Keratinocyte (primary cell): ENCODE results near the gene PCK2. TPM values are rescaled to one million over a fixed set of nuclear protein-coding genes. Genes with fewer than 3 reads are reported as not detected.

ENCODE experiments used
- DNase-seq: peaks from one replicate; pipeline ENCODE4 v3.0.0-alpha.2; 2011; ENCODE audit warnings: low read depth, missing footprints, low spot score
- FAIRE-seq: peaks from 2 replicates; lab custom pipeline; 2011; peaks lifted over from hg19 to GRCh38; lab: Jason Lieb, UNC
- H2AFZ ChIP-seq: 2 replicates; pipeline ENCODE4 v1.6.0; 2012; ENCODE audit warnings: low read length, control low read depth, inconsistent platforms; ENCODE audit not compliant: control insufficient read depth
- H3K27ac ChIP-seq: 2 replicates; pipeline ENCODE4 v1.5.1; 2011; ENCODE audit warnings: low read length; ENCODE audit not compliant: control insufficient read depth, insufficient read depth
- H3K27me3 ChIP-seq: 3 replicates; pipeline ENCODE4 v1.6.0; 2011; ENCODE audit warnings: low read length; ENCODE audit not compliant: control insufficient read depth, insufficient read depth; ENCODE audit errors: extremely low read depth
- H3K36me3 ChIP-seq, 2 experiments: 2 replicates in 1 of 2; 3 replicates in 1 of 2; pipeline ENCODE4 v1.5.1; 2011; ENCODE audit warnings: low read length in 2 of 2, mild to moderate bottlenecking in 1 of 2; ENCODE audit not compliant: control insufficient read depth in 2 of 2, insufficient read depth in 2 of 2; ENCODE audit errors: extremely low read depth in 1 of 2
- H3K4me1 ChIP-seq: 3 replicates; pipeline ENCODE4 v1.5.1; 2011; ENCODE audit warnings: low read length; ENCODE audit not compliant: control insufficient read depth, insufficient read depth; ENCODE audit errors: extremely low read depth
- H3K4me2 ChIP-seq: 3 replicates; pipeline ENCODE4 v1.6.0; 2011; ENCODE audit warnings: low read depth, low read length; ENCODE audit not compliant: control insufficient read depth, insufficient read depth; ENCODE audit errors: extremely low read depth
- H3K4me3 ChIP-seq, 3 experiments: fragments of 200-600 bp in 1 of 3; sonication (generic) in 1 of 3; 2 replicates in 2 of 3; 3 replicates in 1 of 3; pipeline ENCODE4 v1.5.1; 2011 to 2016; ENCODE audit warnings: low read length in 3 of 3, mild to moderate bottlenecking in 3 of 3, control low read depth in 2 of 3, inconsistent platforms in 1 of 3, low read depth in 1 of 3, mixed read lengths in 1 of 3, mixed run types in 1 of 3, moderate library complexity in 1 of 3; ENCODE audit not compliant: control insufficient read depth in 2 of 3, insufficient read depth in 2 of 3; ENCODE audit errors: extremely low read depth in 1 of 3
- H3K79me2 ChIP-seq: 2 replicates; pipeline ENCODE4 v1.6.0; 2012; ENCODE audit warnings: low read length; ENCODE audit not compliant: control insufficient read depth, insufficient read depth
- H3K9ac ChIP-seq: 3 replicates; pipeline ENCODE4 v1.6.0; 2011; ENCODE audit warnings: low read length; ENCODE audit not compliant: control insufficient read depth, insufficient read depth; ENCODE audit errors: extremely low read depth
- H3K9me1 ChIP-seq: 3 replicates; pipeline ENCODE4 v1.6.0; 2011; ENCODE audit warnings: low read length; ENCODE audit not compliant: control insufficient read depth, insufficient read depth; ENCODE audit errors: extremely low read depth
- H3K9me3 ChIP-seq: 2 replicates; pipeline ENCODE4 v1.5.1; 2012; ENCODE audit warnings: low read depth, low read length; ENCODE audit not compliant: control insufficient read depth
- H4K20me1 ChIP-seq: 3 replicates; pipeline ENCODE4 v1.6.0; 2011; ENCODE audit warnings: low read length; ENCODE audit not compliant: control insufficient read depth, insufficient read depth; ENCODE audit errors: extremely low read depth
- EZH2 ChIP-seq: IDR thresholded peaks from one replicate; pipeline ENCODE4 v1.6.1; 2012; ENCODE audit warnings: inconsistent platforms, mild to moderate bottlenecking, low read length, moderate library complexity
- dilution Hi-C: fragments of 300-500 bp; cut with MboI; formaldehyde crosslinking; loops from one replicate; pipeline ENCODE4 v1.7.0; 2020; ENCODE audit warnings: low sequenced_read_pairs; ENCODE audit not compliant: extremely low pct_ligation_motif_present
- polyA plus RNA-seq, 5 experiments: library from polyadenylated mRNA; depleted of rRNA in 3 of 5; stranded (reverse) in 3 of 5; stranded (forward) in 1 of 5; unstranded in 1 of 5; fragments of >200 nt; gene quantifications; 1 replicate in 1 of 5; 2 replicates in 3 of 5; 3 replicates in 1 of 5; pipeline versions ENCODE4 v1.2.1 to v1.2.3, GENCODE V29; 2011 to 2012; ENCODE audit warnings: missing spikeins in 2 of 5, low read depth in 1 of 5, low replicate concordance in 1 of 5
- TF ChIP-seq, protein P1 (sequence below), 3 experiments: IDR thresholded peaks in 1 of 3; conservative IDR thresholded peaks in 1 of 3; optimal IDR thresholded peaks in 1 of 3; 2 replicates in 2 of 3; 3 replicates in 1 of 3; pipeline versions ENCODE3 to v1.5.1; 2011; ENCODE audit warnings: low read length in 3 of 3, mild to moderate bottlenecking in 3 of 3, moderate library complexity in 2 of 3, control low read depth in 1 of 3, inconsistent platforms in 1 of 3; ENCODE audit not compliant: insufficient read depth in 2 of 3; ENCODE audit errors: extremely low read depth in 1 of 3

PCK2 gene
- polyA plus RNA-seq, 1 donor (not counting 4 experiments of a cell fraction or from before 2014, with no cell fraction given), result 16.6 TPM

DNA sequence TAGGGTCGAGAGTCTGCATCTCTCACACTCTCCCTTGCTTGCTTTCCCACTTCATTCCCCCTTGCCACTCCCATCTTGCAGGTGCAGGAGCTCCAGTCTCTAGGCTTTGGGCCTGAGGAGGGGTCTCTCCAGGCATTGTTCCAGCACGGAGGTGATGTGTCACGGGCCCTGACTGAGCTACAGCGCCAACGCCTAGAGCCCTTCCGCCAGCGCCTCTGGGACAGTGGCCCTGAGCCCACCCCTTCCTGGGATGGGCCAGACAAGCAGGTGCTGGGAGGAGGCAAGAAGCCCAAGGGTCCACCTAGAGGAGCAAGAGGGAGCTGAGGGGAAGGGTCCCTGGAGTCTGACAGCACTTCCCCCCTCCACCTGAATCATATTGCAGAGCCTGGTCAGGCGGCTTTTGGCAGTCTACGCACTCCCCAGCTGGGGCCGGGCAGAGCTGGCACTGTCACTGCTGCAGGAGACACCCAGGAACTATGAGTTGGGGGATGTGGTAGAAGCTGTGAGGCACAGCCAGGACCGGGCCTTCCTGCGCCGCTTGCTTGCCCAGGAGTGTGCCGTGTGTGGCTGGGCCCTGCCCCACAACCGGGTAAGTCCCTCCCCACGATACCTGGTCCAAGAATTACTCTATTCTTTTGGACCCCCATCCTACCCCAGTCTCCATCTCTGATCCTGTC lies 57.4 kb downstream of the PCK2 start:
- Histone ChIP-seq H2AFZ (no peak overlapping the region), H3K4me2 (no peak overlapping the region), H3K9ac (no peak overlapping the region), H3K4me3 (no peak overlapping the region), H3K36me3 (peaks cover 40 to 56% of the 10 kb centered on the region in 2 experiments), H3K27me3 (no peaks in the 10 kb centered on the region), H3K27ac (no peak overlapping the region), H4K20me1 (no peaks in the 10 kb centered on the region), H3K4me1 (peaks cover 11% of the 10 kb centered on the region), H3K9me3 (no peaks in the 10 kb centered on the region), H3K9me1 (no peaks in the 10 kb centered on the region), H3K79me2 (peaks cover 42% of the 10 kb centered on the region)
- DNase-seq (no peak), FAIRE-seq (no peak)
- TF ChIP-seq EZH2, result no peak
- TF ChIP-seq, protein P1, sequence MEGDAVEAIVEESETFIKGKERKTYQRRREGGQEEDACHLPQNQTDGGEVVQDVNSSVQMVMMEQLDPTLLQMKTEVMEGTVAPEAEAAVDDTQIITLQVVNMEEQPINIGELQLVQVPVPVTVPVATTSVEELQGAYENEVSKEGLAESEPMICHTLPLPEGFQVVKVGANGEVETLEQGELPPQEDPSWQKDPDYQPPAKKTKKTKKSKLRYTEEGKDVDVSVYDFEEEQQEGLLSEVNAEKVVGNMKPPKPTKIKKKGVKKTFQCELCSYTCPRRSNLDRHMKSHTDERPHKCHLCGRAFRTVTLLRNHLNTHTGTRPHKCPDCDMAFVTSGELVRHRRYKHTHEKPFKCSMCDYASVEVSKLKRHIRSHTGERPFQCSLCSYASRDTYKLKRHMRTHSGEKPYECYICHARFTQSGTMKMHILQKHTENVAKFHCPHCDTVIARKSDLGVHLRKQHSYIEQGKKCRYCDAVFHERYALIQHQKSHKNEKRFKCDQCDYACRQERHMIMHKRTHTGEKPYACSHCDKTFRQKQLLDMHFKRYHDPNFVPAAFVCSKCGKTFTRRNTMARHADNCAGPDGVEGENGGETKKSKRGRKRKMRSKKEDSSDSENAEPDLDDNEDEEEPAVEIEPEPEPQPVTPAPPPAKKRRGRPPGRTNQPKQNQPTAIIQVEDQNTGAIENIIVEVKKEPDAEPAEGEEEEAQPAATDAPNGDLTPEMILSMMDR (optimal IDR thresholded peaks at IDR 0.05 in 1 of 3, IDR thresholded peaks at IDR 0.05 in 1 of 3, conservative IDR thresholded peaks at IDR 0.05 in 1 of 3; ENCODE audit: extremely low read depth in 1 of 3, insufficient read depth in 2 of 3, low read length in 3 of 3), result no peak
- dilution Hi-C loops, result no loop called here

Other genes with a start within 250 kb of the PCK2 start
- gene DHRS4, start 140.5 kb upstream of the PCK2 start, polyA plus RNA-seq, result 21.2 to 28.3 TPM (median 22.8 TPM) in 3 replicates
- gene DHRS4L2, start 105.4 kb upstream of the PCK2 start, polyA plus RNA-seq, result 16.3 to 22.8 TPM (median 18.1 TPM) in 3 replicates
- 0.02 to 0.76 TPM (median 0.12 TPM) in 3 replicates for gene CARMIL3, start 42.3 kb upstream of the PCK2 start, polyA plus RNA-seq
- not detected in 3 replicates for gene CPNE6, start 22.7 kb upstream of the PCK2 start, polyA plus RNA-seq
- gene DCAF11, start 20.5 kb downstream of the PCK2 start, polyA plus RNA-seq, result 23.5 to 34.4 TPM (median 25.9 TPM) in 3 replicates
- 0.29 to 0.72 TPM (median 0.39 TPM) in 3 replicates for gene NRL, start 20.6 kb downstream of the PCK2 start, polyA plus RNA-seq
- 0.13 TPM in 1 of 3 replicates, not detected in the others for gene FITM1, start 36.3 kb downstream of the PCK2 start, polyA plus RNA-seq
- gene PSME1, start 41.9 kb downstream of the PCK2 start, polyA plus RNA-seq, result 46.7 to 176 TPM (median 75.1 TPM) in 3 replicates
- 9.5 to 14.2 TPM (median 11.0 TPM) in 3 replicates for gene EMC9, start 47.3 kb downstream of the PCK2 start, polyA plus RNA-seq
- 156 to 161 TPM (median 158 TPM) in 3 replicates for gene PSME2, start 52.3 kb downstream of the PCK2 start, polyA plus RNA-seq
- 17.4 to 23.0 TPM (median 19.8 TPM) in 3 replicates for gene RNF31, start 53.2 kb downstream of the PCK2 start, polyA plus RNA-seq
- 117 to 126 TPM (median 117 TPM) in 3 replicates for gene IRF9, start 67.0 kb downstream of the PCK2 start, polyA plus RNA-seq
- gene REC8, start 77.8 kb downstream of the PCK2 start, polyA plus RNA-seq, result 6.0 to 9.2 TPM (median 6.3 TPM) in 3 replicates
- 10.0 to 32.3 TPM (median 18.6 TPM) in 3 replicates for gene IPO4, start 94.5 kb downstream of the PCK2 start, polyA plus RNA-seq
- 19.2 to 56.6 TPM (median 38.2 TPM) in 3 replicates for gene TM9SF1, start 101.1 kb downstream of the PCK2 start, polyA plus RNA-seq
- gene TSSK4, start 111.4 kb downstream of the PCK2 start, polyA plus RNA-seq, result 0.09 TPM in 1 of 3 replicates, not detected in the others
- 48.0 to 86.6 TPM (median 54.5 TPM) in 3 replicates for gene CHMP4A, start 119.2 kb downstream of the PCK2 start, polyA plus RNA-seq
- 7.0 to 7.5 TPM (median 7.3 TPM) in 3 replicates for gene MDP1, start 121.8 kb downstream of the PCK2 start, polyA plus RNA-seq
- gene NEDD8, start 138.1 kb downstream of the PCK2 start, polyA plus RNA-seq, result 458 to 509 TPM (median 499 TPM) in 3 replicates
- 84.1 to 90.0 TPM (median 84.6 TPM) in 3 replicates for gene GMPR2, start 138.6 kb downstream of the PCK2 start, polyA plus RNA-seq
- gene TINF2, start 148.3 kb downstream of the PCK2 start, polyA plus RNA-seq, result 43.5 to 107 TPM (median 54.3 TPM) in 3 replicates
- 13.5 to 77.5 TPM (median 16.1 TPM) in 3 replicates for gene TGM1, start 168.9 kb downstream of the PCK2 start, polyA plus RNA-seq
- 29.0 to 47.2 TPM (median 40.9 TPM) in 3 replicates for gene RABGGTA, start 177.3 kb downstream of the PCK2 start, polyA plus RNA-seq
- gene DHRS1, start 205.5 kb downstream of the PCK2 start, polyA plus RNA-seq, result 65.1 to 130 TPM (median 75.0 TPM) in 3 replicates
- 16.5 to 25.3 TPM (median 19.9 TPM) in 3 replicates for gene NOP9, start 205.5 kb downstream of the PCK2 start, polyA plus RNA-seq
- 2.4 to 3.7 TPM (median 2.6 TPM) in 3 replicates for gene CIDEB, start 213.7 kb downstream of the PCK2 start, polyA plus RNA-seq
- 5.4 to 13.4 TPM (median 7.9 TPM) in 3 replicates for gene LTB4R2, start 215.8 kb downstream of the PCK2 start, polyA plus RNA-seq
- 8.6 to 20.4 TPM (median 14.6 TPM) in 3 replicates for gene LTB4R, start 217.2 kb downstream of the PCK2 start, polyA plus RNA-seq
- 0.21 to 0.44 TPM (median 0.23 TPM) in 3 replicates for gene ADCY4, start 240.8 kb downstream of the PCK2 start, polyA plus RNA-seq
- gene RIPK3, start 245.7 kb downstream of the PCK2 start, polyA plus RNA-seq, result 7.3 to 10.7 TPM (median 8.0 TPM) in 3 replicates